Activated T-helper 2 cell treated with anti-CD3 and anti-CD28 coated beads, Interferon-gamma antibody, Interleukin-2, Interleukin-4, amounts not matched to agents 10 μg/mL and 5 μg/mL and 100 μg/mL, durations not matched to agents 14 hours and 24 hours and 36 hours (primary cell): ENCODE results near the gene STX3. TPM values are rescaled to one million over a fixed set of nuclear protein-coding genes. Genes with fewer than 3 reads are reported as not detected.
A peak's percentile ranks its signal among the peaks of the same experiment; 100 is the strongest.

ENCODE experiments used
- DNase-seq: peaks from one replicate; pipeline ENCODE4 v3.0.0; 2021; ENCODE audit warnings: low spot score
- H3K27ac Mint-ChIP-seq: one replicate; pipeline ENCODE4 v1.8.0; 2021; ENCODE audit warnings: mixed read lengths
- H3K27me3 Mint-ChIP-seq: one replicate; pipeline ENCODE4 v1.8.0; 2021; ENCODE audit warnings: low read depth, mixed read lengths
- H3K36me3 Mint-ChIP-seq: one replicate; pipeline ENCODE4 v1.8.0; 2021; ENCODE audit warnings: low read depth, mixed read lengths
- H3K4me1 Mint-ChIP-seq: one replicate; pipeline ENCODE4 v1.8.0; 2021; ENCODE audit warnings: low read depth, mixed read lengths
- H3K4me3 Mint-ChIP-seq: one replicate; pipeline ENCODE4 v1.8.0; 2021; ENCODE audit warnings: low read depth, mild to moderate bottlenecking, moderate library complexity, mixed read lengths
- H3K9me3 Mint-ChIP-seq: one replicate; pipeline ENCODE4 v1.8.0; 2021; ENCODE audit warnings: mixed read lengths
- intact Hi-C: fragments of 100-400 bp; cut with micrococcal nuclease; formaldehyde crosslinking; loops from one replicate; pipeline ENCODE4 v1.15.1; 2023
- total RNA-seq: library from RNA; stranded (reverse); gene quantifications from 2 replicates; pipeline ENCODE4 v1.2.3, GENCODE V29; 2022

Gene STX3
- total RNA-seq, result 9.9 and 14.1 TPM in 2 replicates

DNA sequence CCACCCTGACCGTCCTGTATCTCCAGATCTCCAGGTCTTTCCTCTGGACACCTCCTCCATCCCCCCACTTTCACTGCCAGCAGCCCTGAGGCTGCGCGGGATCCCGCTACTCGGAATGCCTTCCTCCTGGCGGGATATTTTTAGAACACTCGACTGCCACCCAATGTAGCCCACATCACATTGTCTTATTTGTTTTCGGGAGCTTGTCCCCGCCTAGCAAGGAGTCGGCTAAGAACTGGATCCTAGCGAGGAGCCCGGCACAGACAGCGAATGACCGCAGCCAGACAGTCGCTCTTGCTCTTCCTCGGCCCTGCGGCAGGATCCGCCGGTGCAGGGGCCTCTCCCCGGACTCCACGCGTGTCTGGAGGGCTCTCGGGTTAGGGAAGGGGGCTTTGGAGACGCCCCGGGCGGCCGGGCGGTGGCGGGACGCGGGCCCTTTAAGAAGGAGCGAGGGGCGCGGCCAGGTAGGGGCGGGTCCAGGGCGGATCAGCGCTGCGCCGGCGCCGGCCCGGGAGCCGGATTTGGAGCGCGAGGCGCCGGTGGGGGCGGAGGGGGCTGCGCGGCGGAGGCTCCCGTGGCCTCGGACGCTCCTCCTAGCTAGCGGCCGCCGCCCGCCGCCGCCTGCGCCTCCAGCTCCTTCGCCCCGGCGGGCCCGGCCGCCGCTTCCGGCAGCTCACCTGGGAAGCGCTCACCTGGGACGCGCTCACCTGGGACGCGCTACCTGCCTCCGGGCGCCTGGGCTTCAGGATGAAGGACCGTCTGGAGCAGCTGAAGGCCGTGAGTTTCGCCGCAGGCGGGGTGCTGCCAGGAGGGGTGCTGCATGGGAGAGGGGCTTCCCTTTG is at the start of gene STX3:
STX3 (plus strand) TSS at position 518 of the 842 bp plus-strand sequence; CDS start at position 748, 230 bp downstream.
- Mint-ChIP-seq H3K4me3 (peak within 1 kb of the TSS; percentile 92), H3K4me1 (peaks cover 15% of the 10 kb centered on the region), H3K27ac (peak within 1 kb of the TSS; percentile 63), H3K36me3 (peaks cover 3% of the 10 kb centered on the region), H3K27me3 (peaks cover 25% of the 10 kb centered on the region), H3K9me3 (no peaks in the 10 kb centered on the region)
- DNase-seq, result peak; percentile 61
- intact Hi-C loops, result loop anchor here (1.0 to 2.0 kb wide), 7 partner anchors 12 to 218 kb away; partner anchors contain the start of genes MRPL16 and PATL1

DNA sequence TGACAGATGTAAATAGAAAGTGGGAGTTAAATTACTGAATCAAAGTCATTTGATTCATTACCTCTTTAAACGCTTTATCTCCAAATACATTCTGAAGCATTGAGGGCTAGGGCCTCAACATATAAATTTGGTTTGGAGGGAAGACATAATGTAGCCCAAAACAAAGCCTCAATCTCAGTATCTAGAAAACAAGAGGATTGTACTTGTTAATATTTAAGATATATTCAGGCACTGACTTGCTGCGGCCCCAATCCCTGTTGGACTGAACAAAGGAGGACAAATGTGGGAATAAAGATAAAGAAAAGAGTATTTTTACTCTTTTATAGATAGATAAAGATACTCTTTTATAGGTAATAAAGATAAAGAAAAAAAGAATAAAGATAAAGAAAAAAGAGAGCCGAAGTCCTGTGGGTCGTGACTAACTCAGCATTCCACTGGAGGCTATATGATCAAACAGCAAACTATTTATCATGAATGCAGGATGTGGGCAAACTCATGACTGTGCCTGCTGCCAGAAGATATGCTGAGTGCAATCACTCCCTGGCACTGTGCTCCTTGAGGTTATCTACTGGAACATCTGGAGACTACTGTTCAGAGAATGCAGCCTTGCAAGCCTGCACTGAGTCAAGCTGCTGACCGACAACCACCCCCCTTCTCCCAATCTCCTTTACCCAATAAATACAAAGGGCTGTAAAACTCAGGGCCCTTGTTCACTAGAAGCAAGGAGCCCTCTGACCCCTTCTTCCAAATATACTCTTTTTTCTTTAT is 48.5 kb upstream of the STX3 start:
- no peaks in the 10 kb centered on the region for H3K4me1 Mint-ChIP-seq
- no peaks in the 10 kb centered on the region for H3K9me3 Mint-ChIP-seq
- intact Hi-C loops, result no loop called here
- H3K27ac Mint-ChIP-seq, result no peak overlapping the region
- H3K27me3 Mint-ChIP-seq, result peaks cover 8% of the 10 kb centered on the region
- H3K36me3 Mint-ChIP-seq, result no peaks in the 10 kb centered on the region
- no peak overlapping the region for H3K4me3 Mint-ChIP-seq
- DNase-seq, result no peak

DNA sequence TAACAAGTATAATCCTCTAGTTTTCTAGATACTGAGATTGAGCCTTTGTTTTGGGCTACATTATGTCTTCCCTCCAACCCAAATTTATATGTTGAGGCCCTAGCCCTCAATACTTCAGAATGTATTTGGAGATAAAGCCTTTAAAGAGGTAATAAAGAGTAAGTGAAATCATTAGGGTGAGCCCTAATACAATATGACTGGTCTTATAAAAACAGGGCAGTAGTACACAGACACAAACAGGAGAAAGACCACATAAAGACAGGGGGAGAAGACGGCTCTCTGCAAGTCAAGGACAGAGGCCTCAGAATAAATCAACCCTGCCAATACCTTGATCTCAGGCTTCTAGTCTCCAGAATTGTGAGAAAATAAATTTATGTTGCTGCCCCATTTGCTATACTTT is 47.8 kb upstream of the STX3 start:
- no peak for DNase-seq
- Mint-ChIP-seq H3K9me3 (no peaks in the 10 kb centered on the region), H3K4me3 (no peak overlapping the region), H3K27ac (no peak overlapping the region), H3K36me3 (no peaks in the 10 kb centered on the region), H3K27me3 (peaks cover 8% of the 10 kb centered on the region), H3K4me1 (no peaks in the 10 kb centered on the region)
- intact Hi-C loops, result no loop called here

DNA sequence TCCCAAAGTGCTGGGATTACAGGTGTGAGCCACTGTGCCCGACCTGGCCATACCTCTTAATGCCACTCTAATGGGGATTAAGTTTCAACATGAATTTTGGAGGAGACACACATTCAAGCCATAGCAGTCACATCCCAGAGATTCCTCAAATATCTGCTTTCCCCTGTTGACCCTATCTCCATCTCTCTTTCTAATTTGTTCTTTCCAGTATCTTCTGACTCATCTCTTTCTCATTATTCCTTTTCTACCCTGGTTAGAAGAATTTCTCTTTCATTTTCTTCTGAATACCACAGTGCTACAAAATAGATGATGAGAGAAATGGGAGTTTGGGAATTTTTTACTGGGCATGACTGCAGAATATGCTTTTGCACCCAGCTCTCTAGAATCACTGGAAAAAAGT is 46.6 kb upstream of the STX3 start:
- no peak for DNase-seq
- H3K4me3 Mint-ChIP-seq, result no peak overlapping the region
- H3K36me3 Mint-ChIP-seq, result no peaks in the 10 kb centered on the region
- intact Hi-C loops, result no loop called here
- no peaks in the 10 kb centered on the region for H3K9me3 Mint-ChIP-seq
- peaks cover 14% of the 10 kb centered on the region for H3K27me3 Mint-ChIP-seq
- H3K4me1 Mint-ChIP-seq, result no peaks in the 10 kb centered on the region
- no peak overlapping the region for H3K27ac Mint-ChIP-seq

DNA sequence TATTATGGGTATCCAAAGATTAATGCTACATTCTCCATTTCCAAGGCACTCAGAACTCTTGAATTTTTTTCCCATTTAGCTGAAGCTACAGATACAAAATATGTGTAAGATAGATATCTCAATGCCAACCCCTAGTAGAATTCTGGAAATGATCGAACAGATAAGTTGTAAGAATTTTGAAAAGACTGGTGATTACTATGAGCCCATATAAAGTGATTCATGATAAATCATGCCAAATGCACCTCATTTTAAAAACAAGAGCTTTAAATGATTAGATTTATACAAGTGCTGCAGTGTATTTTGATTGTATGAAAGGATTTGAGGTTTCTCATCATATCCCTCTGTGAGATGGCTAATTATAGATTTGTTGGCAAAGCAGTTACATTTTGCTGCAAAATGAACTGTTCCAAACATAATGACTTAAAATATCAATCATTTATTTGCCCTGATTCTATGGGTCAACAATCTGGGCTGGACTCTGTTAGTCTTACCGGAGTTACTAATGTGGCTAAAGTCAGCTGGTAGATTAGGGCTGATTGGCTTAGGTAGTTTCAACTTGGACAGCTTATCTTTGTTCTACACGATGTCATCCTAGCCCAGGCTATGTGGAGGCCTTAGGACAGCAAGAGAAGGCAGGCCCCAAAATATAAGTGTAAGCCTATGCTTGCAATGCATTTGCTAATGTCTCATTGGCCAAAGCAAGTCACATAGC is 44.9 kb upstream of the STX3 start:
- Mint-ChIP-seq H3K9me3 (no peaks in the 10 kb centered on the region), H3K27me3 (peaks cover 20% of the 10 kb centered on the region), H3K36me3 (no peaks in the 10 kb centered on the region), H3K4me3 (no peak overlapping the region), H3K4me1 (no peaks in the 10 kb centered on the region), H3K27ac (no peak overlapping the region)
- intact Hi-C loops, result no loop called here
- no peak for DNase-seq

DNA sequence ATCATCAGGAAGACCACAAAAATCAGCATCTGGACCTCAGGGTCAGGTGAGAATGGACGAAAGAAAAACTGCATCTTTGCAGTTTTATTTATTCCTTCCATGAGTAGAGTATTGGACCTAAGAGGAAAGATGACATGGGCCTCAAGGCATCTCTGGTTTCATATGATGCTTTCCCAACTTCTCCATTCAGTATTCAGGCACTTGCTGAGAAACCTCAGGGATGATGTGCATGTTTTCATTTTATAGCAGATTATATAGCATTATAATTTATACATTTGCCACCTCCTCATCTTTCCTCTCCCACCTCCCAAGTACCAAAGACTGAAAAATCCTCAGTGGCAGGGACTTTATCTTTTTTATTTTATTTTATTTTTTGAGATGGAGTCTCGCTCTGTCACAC is 41.4 kb upstream of the STX3 start, which contains the start of gene OR10V1:
OR10V1 (minus strand) TSS at position 101 of the 400 bp plus-strand sequence; CDS start at position 101, 0 bp downstream.
- intact Hi-C loops, result no loop called here
- H3K4me1 Mint-ChIP-seq, result no peaks in the 10 kb centered on the region
- H3K27me3 Mint-ChIP-seq, result peaks cover 22% of the 10 kb centered on the region
- no peaks in the 10 kb centered on the region for H3K36me3 Mint-ChIP-seq
- no peak within 1 kb of the TSS for H3K4me3 Mint-ChIP-seq
- no peaks in the 10 kb centered on the region for H3K9me3 Mint-ChIP-seq
- H3K27ac Mint-ChIP-seq, result no peak within 1 kb of the TSS
- no peak for DNase-seq

DNA sequence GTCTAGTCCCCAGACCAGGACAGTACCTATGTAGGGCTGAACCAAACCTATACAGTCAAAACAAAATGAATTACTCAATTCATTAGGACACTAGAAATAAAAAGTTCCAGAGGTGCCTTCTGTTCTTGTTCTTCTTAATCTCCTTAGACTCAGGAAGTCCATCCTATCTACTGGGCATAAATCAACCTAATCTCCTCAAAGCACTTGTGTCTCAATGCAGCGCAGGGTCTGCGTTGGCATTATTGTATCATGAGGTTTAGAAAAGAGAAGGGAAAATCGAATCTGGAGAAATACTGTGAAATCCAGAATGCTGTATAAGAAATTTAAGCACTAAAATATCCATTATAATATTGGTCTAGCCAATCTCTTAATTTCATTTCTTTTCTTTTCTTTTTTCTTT is 39.1 kb upstream of the STX3 start:
- intact Hi-C loops, result no loop called here
- H3K4me1 Mint-ChIP-seq, result no peaks in the 10 kb centered on the region
- no peaks in the 10 kb centered on the region for H3K36me3 Mint-ChIP-seq
- H3K27ac Mint-ChIP-seq, result no peak overlapping the region
- H3K27me3 Mint-ChIP-seq, result peaks cover 23% of the 10 kb centered on the region
- DNase-seq, result no peak
- no peak overlapping the region for H3K4me3 Mint-ChIP-seq
- H3K9me3 Mint-ChIP-seq, result no peaks in the 10 kb centered on the region

DNA sequence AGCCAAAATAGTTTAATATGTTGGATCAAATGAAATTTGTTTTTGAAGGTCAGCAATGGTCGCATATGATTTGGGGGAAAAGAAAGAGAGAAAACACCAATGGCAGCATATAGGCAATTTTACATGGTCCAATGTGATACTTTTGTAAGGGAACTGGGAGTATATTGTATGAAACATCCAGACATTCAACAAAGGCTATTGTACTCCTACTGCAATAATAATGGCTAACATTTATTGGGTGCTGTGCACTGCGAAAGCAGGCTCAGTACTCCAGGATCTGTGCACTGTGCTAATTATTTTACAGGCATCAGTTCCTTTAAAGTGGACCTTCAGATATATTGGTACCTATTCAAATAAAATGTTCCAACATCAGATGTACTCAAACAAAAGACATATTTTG is 35.6 kb upstream of the STX3 start:
- H3K4me3 Mint-ChIP-seq, result no peak overlapping the region
- H3K27me3 Mint-ChIP-seq, result peaks cover 26% of the 10 kb centered on the region
- no peaks in the 10 kb centered on the region for H3K36me3 Mint-ChIP-seq
- H3K4me1 Mint-ChIP-seq, result no peaks in the 10 kb centered on the region
- H3K9me3 Mint-ChIP-seq, result no peaks in the 10 kb centered on the region
- H3K27ac Mint-ChIP-seq, result no peak overlapping the region
- DNase-seq, result no peak
- intact Hi-C loops, result no loop called here

DNA sequence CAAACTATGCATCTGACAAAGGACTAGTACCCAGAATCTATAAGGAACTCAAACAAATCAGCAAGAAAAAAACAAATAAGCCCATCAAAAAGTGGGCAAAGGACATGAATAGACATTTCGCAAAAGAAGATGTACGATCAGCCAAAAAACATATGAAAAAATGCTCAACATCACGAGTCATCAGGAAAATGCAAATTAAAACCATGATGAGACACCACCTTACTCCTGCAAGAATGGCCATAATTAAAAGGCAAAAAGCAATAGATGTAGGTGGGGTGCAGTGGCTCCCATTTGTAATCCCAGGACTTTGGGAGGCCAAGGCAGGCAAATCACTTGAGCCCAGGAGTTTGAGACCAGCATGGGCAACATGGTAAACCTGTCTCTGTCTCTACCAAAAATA is 31.1 kb upstream of the STX3 start:
- peaks cover 14% of the 10 kb centered on the region for H3K27me3 Mint-ChIP-seq
- no peak overlapping the region for H3K27ac Mint-ChIP-seq
- H3K9me3 Mint-ChIP-seq, result peaks cover 1% of the 10 kb centered on the region
- intact Hi-C loops, result no loop called here
- no peak for DNase-seq
- no peak overlapping the region for H3K4me3 Mint-ChIP-seq
- peaks cover 7% of the 10 kb centered on the region for H3K4me1 Mint-ChIP-seq
- no peaks in the 10 kb centered on the region for H3K36me3 Mint-ChIP-seq

DNA sequence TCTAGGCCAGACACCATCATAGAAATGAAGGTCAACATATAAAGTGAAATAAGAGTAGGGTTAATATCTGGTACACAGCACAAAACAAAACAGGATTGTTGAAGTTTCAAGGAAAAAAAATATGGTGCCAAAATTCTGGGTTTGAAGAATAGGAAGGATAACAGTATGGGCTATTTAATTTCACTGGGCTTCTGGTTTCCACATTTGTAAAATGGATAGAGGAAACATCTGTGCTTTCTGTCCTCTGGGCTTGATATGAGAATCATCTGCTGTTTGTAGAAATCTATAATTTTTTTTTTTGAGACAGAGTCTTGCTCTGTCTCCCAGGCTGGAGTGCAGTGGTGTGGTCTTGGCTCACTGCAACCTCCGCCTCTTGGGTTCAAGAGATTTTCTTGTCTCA is 27.8 kb upstream of the STX3 start:
- Mint-ChIP-seq H3K4me1 (peaks cover 9% of the 10 kb centered on the region), H3K9me3 (peaks cover 3% of the 10 kb centered on the region), H3K27me3 (peaks cover 6% of the 10 kb centered on the region), H3K4me3 (no peak overlapping the region), H3K27ac (no peak overlapping the region), H3K36me3 (no peaks in the 10 kb centered on the region)
- DNase-seq, result no peak
- intact Hi-C loops, result no loop called here

DNA sequence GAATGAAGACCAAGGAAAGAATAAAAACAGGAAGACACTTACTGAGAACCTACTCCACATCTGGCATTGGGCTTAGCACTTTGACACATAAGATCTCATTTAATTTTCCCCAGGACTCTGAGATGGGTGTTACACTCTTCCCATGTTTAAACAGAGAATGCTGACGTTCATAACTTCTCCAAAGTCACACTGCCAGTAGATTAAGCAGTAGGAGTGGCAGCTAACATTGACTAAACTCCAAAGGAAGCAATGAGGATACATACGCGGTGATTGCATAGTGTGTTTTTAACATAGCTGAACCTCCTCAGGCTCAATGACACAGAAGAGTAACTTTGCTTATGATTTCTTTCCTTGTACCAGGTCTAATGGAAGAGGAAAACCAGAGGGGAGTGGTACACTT is 27.0 kb upstream of the STX3 start:
- Mint-ChIP-seq H3K4me3 (no peak overlapping the region), H3K4me1 (peaks cover 9% of the 10 kb centered on the region), H3K27me3 (peaks cover 2% of the 10 kb centered on the region), H3K27ac (no peak overlapping the region), H3K9me3 (peaks cover 3% of the 10 kb centered on the region), H3K36me3 (no peaks in the 10 kb centered on the region)
- DNase-seq, result no peak
- intact Hi-C loops, result no loop called here

DNA sequence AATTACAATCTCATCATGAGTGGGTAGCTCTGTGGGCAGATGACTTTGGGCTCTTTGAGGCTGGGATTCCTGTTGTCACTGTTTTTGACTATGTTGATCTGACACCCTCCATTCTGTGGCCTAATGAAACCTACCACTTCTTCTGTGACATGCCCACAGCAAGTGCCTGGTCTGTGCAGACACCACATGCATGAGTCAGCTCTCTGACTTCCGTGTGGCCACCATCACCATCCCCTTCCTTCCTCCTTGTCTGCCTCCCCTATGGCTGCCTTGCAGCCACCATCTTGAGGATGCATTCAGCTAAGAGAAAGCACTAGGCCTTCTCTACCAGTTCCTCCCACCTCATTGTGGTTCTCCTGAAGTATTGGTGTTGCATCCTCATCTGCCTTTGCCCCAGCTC is 26.3 kb upstream of the STX3 start:
- no peak overlapping the region for H3K4me3 Mint-ChIP-seq
- DNase-seq, result no peak
- peaks cover 3% of the 10 kb centered on the region for H3K9me3 Mint-ChIP-seq
- H3K36me3 Mint-ChIP-seq, result no peaks in the 10 kb centered on the region
- no peaks in the 10 kb centered on the region for H3K27me3 Mint-ChIP-seq
- intact Hi-C loops, result no loop called here
- no peak overlapping the region for H3K27ac Mint-ChIP-seq
- peaks cover 9% of the 10 kb centered on the region for H3K4me1 Mint-ChIP-seq
